ENCODE measurements around the gene LRP5. TPM values are rescaled to one million over a fixed set of nuclear protein-coding genes. Genes with fewer than 3 reads are reported as not detected.
"Not testable (repeated sequence)": the region's sequence is repeated elsewhere in the genome, so short reads cannot be mapped to it uniquely, and the experiment has no call there.

Gene LRP5
- total RNA-seq, 1 donor from 2014 or later: 10.2 TPM

DNA sequence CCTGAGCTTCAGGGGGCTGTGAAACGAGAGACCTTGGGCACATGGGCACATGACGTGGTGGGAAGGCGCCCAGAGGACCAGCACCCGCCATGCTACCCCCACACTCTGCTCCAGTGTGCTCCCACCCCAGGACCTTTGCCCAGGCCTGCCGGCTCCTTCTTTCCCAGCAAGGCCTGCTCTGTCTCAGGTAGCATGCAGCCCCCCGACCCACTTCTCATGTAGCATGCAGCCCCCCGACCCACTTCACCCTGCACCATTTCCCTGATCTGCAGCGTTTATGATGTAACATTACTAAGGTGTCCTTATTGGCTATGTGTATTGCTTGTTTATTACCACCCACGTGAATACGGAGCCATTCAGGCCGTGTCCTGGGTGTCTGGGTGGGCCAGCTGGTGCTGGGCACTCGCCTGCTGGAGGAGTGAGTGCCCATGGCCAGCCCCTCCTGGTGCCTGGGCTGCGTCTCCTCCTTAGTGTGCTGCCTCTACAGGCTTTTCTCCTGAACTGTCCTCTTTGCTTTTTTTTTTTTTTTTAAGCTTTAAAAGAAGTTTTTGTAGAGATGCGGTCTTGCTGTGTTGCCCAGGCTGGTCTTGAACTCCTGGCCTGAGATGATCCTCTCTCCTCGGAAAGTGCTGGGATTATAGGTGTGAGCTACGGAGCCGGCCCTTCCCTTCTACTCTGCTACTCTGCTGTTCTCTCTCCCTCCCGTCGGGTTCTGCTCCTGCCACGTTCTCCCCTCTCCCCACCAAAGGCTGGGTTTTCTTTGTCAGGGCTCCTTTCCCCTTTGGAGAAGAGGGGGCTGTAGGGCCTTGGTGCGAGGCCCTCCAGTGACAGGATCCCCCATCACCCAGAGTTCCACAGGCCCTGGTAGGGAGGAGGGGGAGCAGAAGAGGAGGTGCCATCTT lies 29.4 kb downstream of the LRP5 start:
- DNase-seq (ENCODE audit: low spot score in 2 of 2) (no peak), FAIRE-seq (no peak)

DNA sequence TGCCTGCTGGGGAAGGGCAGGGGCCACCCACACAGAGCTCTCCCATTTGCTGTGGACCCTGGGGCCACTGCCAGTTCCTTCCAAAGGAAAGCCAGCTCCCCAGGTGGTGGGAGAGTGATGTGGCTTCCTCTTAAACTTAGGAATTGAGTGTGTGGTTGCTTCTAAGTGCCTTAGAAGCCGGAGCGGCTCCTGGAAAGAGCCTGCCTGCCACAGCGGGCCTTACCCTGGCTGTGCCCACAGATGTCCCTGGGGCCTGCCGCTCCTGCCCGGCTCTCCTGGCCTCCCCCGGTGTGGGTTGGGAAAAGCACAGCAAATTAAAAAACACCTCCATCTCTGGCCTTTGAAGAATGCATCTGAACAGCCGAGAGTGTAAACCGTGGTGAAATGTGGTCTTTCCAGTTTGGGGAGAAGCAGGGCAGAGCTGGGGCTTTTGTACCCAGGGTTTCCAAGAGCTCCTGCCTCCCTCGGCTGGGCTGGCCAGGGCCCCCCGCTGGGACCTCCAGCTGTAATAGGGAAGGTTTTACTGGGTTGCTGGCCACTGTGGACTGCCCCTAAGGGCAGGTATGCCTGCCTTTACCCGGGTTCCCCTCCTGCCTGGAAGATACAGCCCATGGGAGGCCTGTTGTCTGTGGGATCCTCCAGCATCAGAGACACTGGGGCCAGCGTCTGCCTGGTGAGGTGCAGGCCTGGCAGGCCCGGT lies 30.2 kb downstream of the LRP5 start:
- DNase-seq (ENCODE audit: low spot score in 2 of 2): no peak
- FAIRE-seq: no peak

DNA sequence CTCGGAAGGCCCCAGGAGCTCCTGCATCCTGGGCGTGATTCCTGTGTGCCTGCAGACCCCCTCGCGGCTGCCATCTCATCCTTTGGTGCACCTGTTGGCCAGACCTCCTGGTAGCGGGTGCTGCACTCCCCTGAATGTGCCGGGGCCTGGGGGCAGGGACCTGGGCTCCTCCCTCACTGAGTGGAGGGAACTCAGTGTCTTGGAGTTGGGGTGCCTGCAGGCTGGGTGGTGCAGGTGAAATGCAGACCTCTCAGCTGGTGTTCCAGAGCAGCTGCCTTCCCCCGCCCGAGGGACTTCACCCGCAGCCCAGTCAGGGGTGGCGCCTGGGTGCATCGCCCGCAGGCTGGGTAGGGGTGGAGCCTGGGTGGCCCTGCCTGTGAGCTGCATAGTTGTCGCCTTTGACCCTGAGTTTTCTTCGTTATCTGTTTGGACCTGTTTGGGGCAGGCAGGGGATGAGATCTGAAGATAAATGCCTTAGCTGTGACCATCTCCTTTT lies 31.4 kb downstream of the LRP5 start:
- DNase-seq (ENCODE audit: low spot score in 2 of 2) (no peak), FAIRE-seq (no peak)

GRCh38 chr11:68344821-68345220 lies 32.4 kb downstream of the LRP5 start:
- not testable (repeated sequence) for FAIRE-seq; DNase-seq (ENCODE audit: low spot score in 2 of 2)

GRCh38 chr11:68345776-68346461 lies 33.5 kb downstream of the LRP5 start:
- DNase-seq (ENCODE audit: low spot score in 2 of 2) (no peak), FAIRE-seq (no peak)

DNA sequence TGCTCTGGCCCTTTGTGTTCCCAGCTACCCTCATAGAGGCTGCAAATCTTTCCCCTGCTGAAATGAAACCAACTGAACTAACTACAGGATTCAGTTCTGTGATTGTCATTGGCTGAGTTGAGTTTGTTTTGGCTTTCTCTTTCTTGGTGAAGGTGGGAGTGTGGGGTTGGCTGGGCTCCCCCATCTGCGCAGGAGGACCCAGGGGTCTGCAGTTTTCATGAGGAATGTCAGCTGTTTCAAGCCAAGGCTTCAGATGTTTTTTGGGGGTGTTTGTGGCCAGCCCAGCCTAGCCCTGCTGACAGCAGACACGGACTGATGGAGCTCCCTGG lies 34.0 kb downstream of the LRP5 start:
- DNase-seq (ENCODE audit: low spot score in 2 of 2): no peak
- FAIRE-seq: no peak

DNA sequence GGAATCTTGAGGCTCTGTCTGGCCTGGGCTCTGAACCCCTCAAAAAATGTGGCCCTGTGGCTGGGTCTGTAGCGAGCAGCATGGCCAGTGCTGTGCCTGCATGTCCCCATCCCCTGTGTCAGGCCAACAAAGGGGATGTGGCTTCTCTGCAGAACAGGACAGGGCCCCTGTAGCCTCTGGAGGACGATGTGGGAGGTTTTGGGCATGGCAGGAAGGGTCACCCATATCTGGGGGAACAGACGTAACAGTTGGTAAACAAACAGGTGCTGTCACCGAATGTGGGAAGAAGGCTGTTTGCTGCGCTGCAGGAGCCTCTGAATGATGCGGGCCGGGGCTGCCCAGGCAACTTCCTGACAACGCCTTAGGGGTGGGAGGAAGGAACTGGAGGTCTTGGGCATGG lies 35.0 kb downstream of the LRP5 start:
- no peak for DNase-seq (ENCODE audit: low spot score in 2 of 2)
- FAIRE-seq: no peak

GRCh38 chr11:68347841-68348240 lies 35.5 kb downstream of the LRP5 start:
- FAIRE-seq (no peak), DNase-seq (ENCODE audit: low spot score in 2 of 2) (no peak)

DNA sequence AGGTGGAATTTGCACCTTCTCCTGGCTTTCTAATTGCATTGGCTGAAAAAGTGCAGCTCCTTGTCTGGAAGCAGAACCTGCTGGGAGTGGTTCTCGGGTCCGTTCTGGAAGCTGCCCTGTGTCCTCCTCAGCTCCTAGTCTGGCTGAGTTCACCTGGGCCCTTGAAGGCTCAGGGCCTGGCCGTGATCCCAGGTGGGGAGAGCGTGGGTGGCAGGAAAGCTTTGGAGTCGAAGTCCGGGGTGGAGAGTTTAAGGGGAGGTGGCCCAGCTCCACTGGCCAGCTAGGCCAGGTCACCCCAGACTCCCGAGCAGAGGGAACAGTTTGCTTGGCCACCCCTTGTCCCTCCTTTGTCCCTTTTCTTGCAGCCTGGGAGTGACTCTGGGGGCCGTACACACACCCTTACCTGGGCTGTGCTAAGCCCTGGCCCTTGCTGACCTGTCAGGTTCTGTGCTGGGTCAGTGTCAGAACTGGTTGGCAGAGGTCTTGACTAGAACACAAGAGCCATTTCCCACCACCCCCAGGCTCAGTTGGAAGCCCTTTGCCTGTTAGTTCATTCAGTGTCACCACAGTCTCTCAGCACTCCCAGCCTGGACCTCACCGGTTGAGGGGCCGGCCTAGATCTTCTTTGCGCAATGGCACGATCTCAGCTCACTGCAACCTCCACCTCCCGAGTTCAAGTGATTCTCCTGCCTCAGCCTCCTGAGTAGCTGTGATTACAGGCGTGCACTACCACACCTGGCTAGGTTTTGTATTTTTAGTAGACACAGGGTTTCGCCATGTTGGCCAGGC lies 37.3 kb downstream of the LRP5 start:
- no peak for FAIRE-seq

DNA sequence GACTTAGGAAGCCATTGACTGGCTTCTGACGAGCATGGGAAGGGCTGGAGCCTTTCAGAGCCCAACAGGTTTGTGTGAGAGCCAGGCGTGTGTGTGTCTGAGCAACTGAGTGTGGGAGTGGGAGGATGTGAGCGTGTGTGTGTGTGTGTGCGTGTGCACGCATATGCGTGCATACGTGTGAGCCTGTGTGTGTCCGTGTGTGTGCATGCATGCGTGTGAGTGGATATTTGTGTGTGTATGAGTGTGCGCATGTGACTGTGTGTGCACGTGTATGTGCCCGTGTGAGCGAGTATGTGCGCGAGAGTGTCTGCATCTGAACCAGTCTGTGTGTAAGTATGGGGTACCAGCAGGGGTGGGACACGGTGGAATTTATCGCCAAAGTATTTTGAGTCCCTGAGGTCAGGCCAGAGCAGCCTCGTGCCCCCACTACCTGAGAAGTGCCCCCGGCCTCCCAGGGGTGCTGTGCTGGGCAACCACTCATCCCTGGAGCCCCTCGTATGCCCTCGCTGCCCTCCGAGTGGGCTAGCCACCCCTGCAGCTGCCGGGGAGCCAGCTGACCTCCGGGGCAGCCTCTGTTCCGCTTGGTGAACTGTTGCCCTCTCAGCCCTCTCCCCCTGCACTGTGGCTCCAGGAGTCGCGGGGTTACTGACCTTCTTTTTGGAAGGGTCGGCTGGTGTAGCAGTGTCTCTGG lies 38.5 kb downstream of the LRP5 start:
- FAIRE-seq: no peak

More for the DNA sequence above, 37.3 kb downstream of the LRP5 start:
- DNase-seq (ENCODE audit: low spot score in 2 of 2): no peak

DNA sequence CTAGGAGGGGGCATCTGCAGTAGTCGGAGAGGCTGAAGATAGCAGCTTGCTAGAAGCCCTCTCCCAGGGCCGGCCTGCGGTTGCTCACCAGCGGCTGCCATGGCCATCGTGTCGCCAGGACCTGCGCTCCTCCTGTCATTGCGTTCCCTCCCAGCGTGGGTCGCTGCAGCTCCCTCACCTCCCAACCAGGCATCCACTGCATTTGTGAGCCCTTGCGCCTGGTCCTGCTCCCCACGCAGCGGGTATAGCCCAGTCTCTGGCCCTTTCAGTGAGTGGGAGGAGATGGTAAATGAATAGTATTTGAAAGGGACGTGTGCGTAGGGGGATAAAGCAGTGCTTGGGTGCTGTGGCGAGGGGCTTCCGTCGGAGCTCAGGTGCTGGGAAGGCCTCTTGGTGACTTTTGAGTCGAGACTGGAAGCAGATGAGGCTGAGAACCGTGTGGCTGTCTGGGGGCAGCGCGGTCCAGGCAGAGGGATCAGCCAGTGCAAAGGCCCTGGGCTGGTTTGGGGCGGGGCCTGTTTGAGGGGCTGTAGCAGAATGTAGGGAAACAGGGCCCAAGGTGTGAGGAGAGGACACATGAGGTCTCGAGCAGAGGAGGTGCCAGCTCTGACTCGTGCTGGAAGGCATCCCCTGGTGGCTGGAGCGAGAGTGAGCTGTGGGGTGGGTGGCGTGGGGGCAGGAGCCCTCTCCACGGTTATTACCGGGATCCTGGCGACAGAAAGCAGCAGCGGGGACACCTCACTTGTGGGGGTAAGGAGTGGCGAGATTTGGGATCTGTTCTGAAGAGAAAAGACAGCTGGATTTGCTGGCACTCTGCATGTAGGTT lies 39.3 kb downstream of the LRP5 start:
- DNase-seq (ENCODE audit: low spot score in 2 of 2): no peak
- FAIRE-seq: no peak

More for the DNA sequence above, 38.5 kb downstream of the LRP5 start:
- no peak for DNase-seq (ENCODE audit: low spot score in 2 of 2)

DNA sequence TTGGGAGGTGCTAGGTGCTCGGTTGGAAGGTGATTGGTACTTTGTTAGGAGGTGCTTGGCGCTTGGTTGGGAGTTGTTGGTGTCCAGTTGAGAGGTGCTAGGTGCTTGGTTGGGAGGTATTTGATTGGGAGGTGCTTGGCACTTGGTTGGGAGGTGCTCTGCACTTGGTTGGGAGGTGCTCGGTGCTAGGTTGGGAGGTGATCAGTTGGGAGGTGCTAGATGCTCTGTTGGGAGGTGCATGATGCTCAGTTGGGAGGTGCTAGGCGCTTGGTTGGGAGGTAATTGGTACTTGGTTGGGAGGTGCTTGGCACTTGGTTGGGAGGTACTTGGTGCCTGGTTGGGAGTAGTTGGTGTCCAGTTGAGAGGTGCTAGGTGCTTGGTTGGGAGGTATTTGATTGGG lies 40.2 kb downstream of the LRP5 start:
- FAIRE-seq (no peak), DNase-seq (ENCODE audit: low spot score in 2 of 2) (no peak)

- DNase-seq (ENCODE audit: low spot score in 2 of 2): no peak
- no peak for FAIRE-seq
Observed at GRCh38 chr11:68353118-68353517, 40.7 kb downstream of the LRP5 start.

- no peak for DNase-seq (ENCODE audit: low spot score in 2 of 2)
- no peak for FAIRE-seq
Observed at GRCh38 chr11:68353669-68354068, 41.3 kb downstream of the LRP5 start.

GRCh38 chr11:68354148-68354872 lies 41.9 kb downstream of the LRP5 start:
- FAIRE-seq (no peak), DNase-seq (ENCODE audit: low spot score in 2 of 2) (no peak)

DNA sequence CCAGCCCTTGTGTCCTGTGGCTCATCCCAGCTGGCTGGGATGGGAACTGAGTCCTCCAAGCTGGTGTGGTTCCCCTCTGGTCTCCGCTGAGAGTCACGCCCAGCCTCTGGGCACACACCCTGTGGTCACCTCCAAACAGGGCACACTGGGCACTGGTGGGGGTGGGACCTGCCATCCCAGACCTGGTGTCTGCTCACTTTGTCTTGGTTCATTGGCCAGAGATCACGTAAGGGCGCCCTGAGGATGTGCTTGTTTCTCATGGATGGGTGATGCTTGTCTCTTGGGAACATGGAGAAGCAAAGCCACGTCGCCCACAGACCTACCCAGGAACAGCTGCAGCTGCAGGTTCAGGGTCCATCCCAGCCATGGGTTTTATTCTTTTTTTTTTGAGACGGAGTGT lies 43.1 kb downstream of the LRP5 start:
- no peak for FAIRE-seq
- no peak for DNase-seq (ENCODE audit: low spot score in 2 of 2)

DNA sequence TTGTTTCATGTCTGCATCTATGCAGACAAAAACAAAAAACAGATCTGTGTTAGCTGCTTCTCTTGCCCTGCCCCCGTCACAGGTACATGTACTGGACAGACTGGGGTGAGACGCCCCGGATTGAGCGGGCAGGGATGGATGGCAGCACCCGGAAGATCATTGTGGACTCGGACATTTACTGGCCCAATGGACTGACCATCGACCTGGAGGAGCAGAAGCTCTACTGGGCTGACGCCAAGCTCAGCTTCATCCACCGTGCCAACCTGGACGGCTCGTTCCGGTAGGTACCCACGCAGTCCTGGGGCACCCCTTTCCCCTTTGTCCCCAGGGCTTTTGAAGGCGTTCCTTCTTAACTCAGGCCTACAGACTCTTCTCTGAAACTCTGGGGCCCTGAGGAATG lies 45.2 kb downstream of the LRP5 start:
- DNase-seq (ENCODE audit: low spot score in 2 of 2) (no peak), FAIRE-seq (no peak)

- no peak for FAIRE-seq
Observed at GRCh38 chr11:68358416-68358815, 46.0 kb downstream of the LRP5 start.

More at GRCh38 chr11:68358416-68358815, 46.0 kb downstream of the LRP5 start:
- no peak for DNase-seq (ENCODE audit: low spot score in 2 of 2)
